Colonic mucosa (tissue), 4 donors: ENCODE results near the gene CHRDL2. TPM values are rescaled to one million over a fixed set of nuclear protein-coding genes. Genes with fewer than 3 reads are reported as not detected.
A peak's percentile ranks its signal among the peaks of the same experiment; 100 is the strongest.
"Not testable (repeated sequence)": the region's sequence is repeated elsewhere in the genome, so short reads cannot be mapped to it uniquely, and the experiment has no call there.

Source experiments
- DNase-seq: peaks from one replicate; pipeline ENCODE4 v3.0.0-alpha.2; 2020
- H3K27ac ChIP-seq: fragments of 200-600 bp; one replicate; pipeline ENCODE4 v1.8.0; 2021
- H3K27me3 ChIP-seq: fragments of 200-600 bp; one replicate; pipeline ENCODE4 v1.8.0; 2021
- H3K36me3 ChIP-seq: fragments of 200-600 bp; one replicate; pipeline ENCODE4 v1.8.0; 2021
- H3K4me1 ChIP-seq: fragments of 200-600 bp; one replicate; pipeline ENCODE4 v1.8.0; 2021; ENCODE audit warnings: mild to moderate bottlenecking
- H3K4me3 ChIP-seq: fragments of 200-600 bp; one replicate; pipeline ENCODE4 v1.8.0; 2021
- H3K9ac ChIP-seq, 2 donors: one replicate each; pipeline ENCODE4 v1.7.0; 2013; ENCODE audit warnings: control low read depth in 2 of 2, low read depth in 2 of 2, low read length in 2 of 2
- H3K9me3 ChIP-seq: fragments of 200-600 bp; one replicate; pipeline ENCODE4 v1.8.0; 2021
- CTCF ChIP-seq: fragments of 200-600 bp; IDR thresholded peaks from one replicate; pipeline ENCODE4 v1.8.0; 2022; ENCODE audit warnings: antibody characterized with exemption, mild to moderate bottlenecking
- intact Hi-C: fragments of 100-400 bp; cut with DNase I; formaldehyde crosslinking; loops from one replicate; pipeline ENCODE4 v1.14.1; 2022
- total RNA-seq, 2 donors: library from RNA; stranded (reverse); fragmentation: NEBNext Ultra II Directional in 1 of 2; extraction: Animal tissue kit (Norgen Biotek cat#: 25700) in 1 of 2; gene quantifications; one replicate each; pipeline ENCODE4 v1.2.1, GENCODE V29; 2021
- donor health status: healthy.
- donor health status: DM: no; HTN: no; CAD: no.
- donor health status: DM: no; HTN: no; CAD: no.

CHRDL2 gene
- total RNA-seq, 2 donors from 2014 or later: 0.42 to 26.5 TPM

- Histone ChIP-seq H3K27me3 (no peaks in the 10 kb centered on the region), H3K9me3 (no peaks in the 10 kb centered on the region), H3K9ac (no peak overlapping the region), H3K4me3 (no peak overlapping the region), H3K4me1 (peaks cover 4% of the 10 kb centered on the region), H3K27ac (no peak overlapping the region), H3K36me3 (no peaks in the 10 kb centered on the region)
- no peak for TF ChIP-seq CTCF
- intact Hi-C loops: no loop called here
- no peak for DNase-seq
Observed at GRCh38 chr11:74754507-74755252, 23.5 kb upstream of the CHRDL2 start.

- TF ChIP-seq CTCF: no peak
- Histone ChIP-seq H3K4me3 (no peak overlapping the region), H3K9me3 (no peaks in the 10 kb centered on the region), H3K27ac (no peak overlapping the region), H3K27me3 (no peaks in the 10 kb centered on the region), H3K9ac (no peak overlapping the region), H3K4me1 (peaks cover 4% of the 10 kb centered on the region), H3K36me3 (no peaks in the 10 kb centered on the region)
- intact Hi-C loops: no loop called here
- DNase-seq: no peak
Observed at GRCh38 chr11:74751303-74751702, 20.1 kb upstream of the CHRDL2 start.

GRCh38 chr11:74750598-74750997, 19.4 kb upstream of the CHRDL2 start:
- H3K27ac ChIP-seq, H3K36me3 ChIP-seq, H3K4me3 ChIP-seq, H3K9me3 ChIP-seq, intact Hi-C loops, H3K27me3 ChIP-seq, H3K4me1 ChIP-seq, H3K9ac ChIP-seq, DNase-seq: not testable (repeated sequence)

GRCh38 chr11:74749965-74750296, 18.7 kb upstream of the CHRDL2 start:
- peak overlapping the region; percentile 80 for H3K4me3 ChIP-seq
- H3K36me3 ChIP-seq: no peaks in the 10 kb centered on the region
- no peak for TF ChIP-seq CTCF
- H3K27me3 ChIP-seq: no peaks in the 10 kb centered on the region
- H3K9ac ChIP-seq: peak overlapping the region in 1 of 2 donors; percentile 79
- no peak for DNase-seq
- H3K4me1 ChIP-seq: peaks cover 4% of the 10 kb centered on the region
- intact Hi-C loops: no loop called here
- H3K27ac ChIP-seq: peak overlapping the region; percentile 87
- H3K9me3 ChIP-seq: no peaks in the 10 kb centered on the region

GRCh38 chr11:74749127-74749964, 18.1 kb upstream of the CHRDL2 start:
- peak overlapping the region; percentile 80 for H3K4me3 ChIP-seq

More at GRCh38 chr11:74749127-74749964, 18.1 kb upstream of the CHRDL2 start:
- intact Hi-C loops: no loop called here
- peak; percentile 53 for DNase-seq
- H3K36me3 ChIP-seq: no peaks in the 10 kb centered on the region
- peaks cover 4% of the 10 kb centered on the region for H3K4me1 ChIP-seq
- H3K27ac ChIP-seq: peak overlapping the region; percentile 87
- H3K9me3 ChIP-seq: no peaks in the 10 kb centered on the region
- no peak for TF ChIP-seq CTCF
- H3K27me3 ChIP-seq: no peaks in the 10 kb centered on the region
- peak overlapping the region; percentile 79 to 87 for H3K9ac ChIP-seq
